ENCODE data around the gene FBXO36. TPM values are rescaled to one million over a fixed set of nuclear protein-coding genes. Genes with fewer than 3 reads are reported as not detected.
A peak's percentile ranks its signal among the peaks of the same experiment; 100 is the strongest.
"Not testable (repeated sequence)": the region's sequence is repeated elsewhere in the genome, so short reads cannot be mapped to it uniquely, and the experiment has no call there.

FBXO36 gene, protein sequence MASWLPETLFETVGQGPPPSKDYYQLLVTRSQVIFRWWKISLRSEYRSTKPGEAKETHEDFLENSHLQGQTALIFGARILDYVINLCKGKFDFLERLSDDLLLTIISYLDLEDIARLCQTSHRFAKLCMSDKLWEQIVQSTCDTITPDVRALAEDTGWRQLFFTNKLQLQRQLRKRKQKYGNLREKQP
- polyA plus RNA-seq (2013, experiment 1 of 2; ENCODE audit: insufficient read length) = 0.85 TPM
- 1.8 TPM for polyA plus RNA-seq (2013, experiment 2 of 2; ENCODE audit: insufficient read length)

DNA sequence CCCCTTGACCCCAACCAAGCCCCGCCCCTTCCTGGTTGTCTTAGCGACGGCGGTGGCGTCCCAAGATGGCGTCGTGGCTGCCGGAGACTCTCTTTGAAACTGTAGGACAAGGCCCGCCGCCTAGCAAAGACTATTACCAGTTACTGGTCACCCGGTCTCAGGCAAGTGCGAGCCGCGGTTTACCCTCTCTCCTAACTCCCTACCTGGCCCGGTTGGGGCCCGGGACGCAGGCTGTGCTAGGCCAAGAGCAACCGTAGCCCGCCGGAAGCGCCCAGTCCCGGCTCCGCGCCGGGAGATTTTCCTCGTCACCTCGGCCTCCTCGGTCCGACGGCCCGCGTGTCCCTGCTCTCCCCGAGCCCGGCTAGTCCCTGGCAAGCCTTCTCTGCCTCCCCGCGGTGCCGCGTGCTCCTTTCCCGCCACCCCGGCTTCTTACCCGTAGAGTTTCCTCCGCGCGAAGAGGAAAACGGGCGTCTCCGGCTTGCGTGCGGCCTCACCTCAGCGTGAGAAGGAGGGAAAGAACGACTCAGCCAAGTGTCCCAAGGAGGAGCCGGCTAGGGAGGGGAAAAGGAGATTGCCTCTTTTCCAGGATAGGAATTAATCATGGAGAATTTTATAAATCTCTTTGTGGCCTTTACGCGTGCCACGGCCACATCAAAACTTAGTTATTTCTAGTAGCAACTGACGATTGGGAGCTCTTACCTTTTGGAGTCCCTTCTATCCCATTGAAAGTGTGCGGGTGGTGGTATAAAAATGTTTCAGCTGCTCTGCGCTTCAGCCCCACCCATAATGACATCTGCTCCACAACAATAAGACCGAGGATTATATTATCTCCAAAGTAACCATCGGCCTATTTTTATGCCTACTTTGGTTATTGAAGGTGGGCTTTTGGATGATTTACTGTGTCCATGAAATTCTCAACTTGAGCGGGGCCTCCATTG, at the start of gene FBXO36:
TSS of gene FBXO36 (plus strand) at position 55 of the 938 bp plus-strand sequence. CDS start at position 66, 11 bp downstream.
- DNase-seq = peak; percentile 68

DNA sequence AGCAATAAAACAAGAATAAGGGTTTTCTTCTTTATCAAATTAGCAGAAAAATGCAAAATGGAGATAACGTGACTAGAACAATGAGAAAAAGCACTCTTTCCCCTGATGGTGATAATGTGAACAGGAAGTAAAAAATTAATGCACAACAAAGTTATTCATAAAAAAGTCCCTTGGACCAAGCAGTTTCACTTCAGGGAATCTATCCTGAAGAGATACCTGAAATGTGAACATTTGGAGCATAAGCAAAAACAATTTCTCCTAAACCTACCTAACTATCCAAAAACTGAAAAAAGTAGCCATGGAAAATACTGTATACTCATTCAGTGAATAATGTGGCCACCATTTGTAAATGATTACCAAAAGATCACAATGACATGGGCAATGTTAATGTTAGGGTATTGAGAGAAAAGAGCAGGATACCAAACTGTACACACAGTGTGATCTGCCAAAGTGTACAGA, 49.2 kb upstream of the FBXO36 start:
- DNase-seq = no peak

DNA sequence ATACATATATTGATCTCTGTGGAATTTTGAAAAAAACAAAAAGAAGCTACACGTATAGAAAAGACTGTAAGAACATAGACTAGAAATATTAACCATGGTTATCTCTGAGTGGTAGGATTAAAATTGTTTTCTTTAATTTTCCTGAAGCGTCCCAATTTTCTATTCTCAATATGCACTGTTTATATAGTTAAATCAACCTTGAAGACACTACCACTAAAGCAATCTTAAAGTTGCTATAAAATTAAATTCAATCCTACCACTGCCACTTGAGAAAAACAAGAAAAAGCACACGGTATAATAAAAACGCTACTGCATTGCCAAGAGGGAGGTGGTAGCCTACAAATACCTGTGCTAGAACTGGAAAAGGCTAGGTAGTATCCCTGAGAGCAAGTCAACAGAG, 47.7 kb upstream of the FBXO36 start:
- no peak for DNase-seq

DNA sequence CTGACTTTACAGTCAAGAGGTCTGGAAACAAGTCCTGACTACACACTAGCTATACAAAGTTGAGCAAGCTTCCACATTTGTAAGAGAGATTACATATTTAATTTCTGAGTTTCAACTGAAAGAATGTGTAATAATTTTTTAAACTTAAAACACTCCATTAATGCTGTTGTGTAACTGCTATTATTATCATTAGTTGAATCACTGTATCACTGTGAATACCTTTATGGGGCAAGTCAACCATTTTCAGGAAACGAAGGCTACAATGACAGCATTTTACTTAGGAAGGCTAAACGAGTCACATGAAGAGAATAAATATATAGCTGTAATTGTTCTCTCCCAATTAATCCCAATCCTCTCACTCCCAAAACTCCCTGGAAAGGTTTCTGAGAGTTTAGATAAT, 46.8 kb upstream of the FBXO36 start:
- DNase-seq = no peak

DNA sequence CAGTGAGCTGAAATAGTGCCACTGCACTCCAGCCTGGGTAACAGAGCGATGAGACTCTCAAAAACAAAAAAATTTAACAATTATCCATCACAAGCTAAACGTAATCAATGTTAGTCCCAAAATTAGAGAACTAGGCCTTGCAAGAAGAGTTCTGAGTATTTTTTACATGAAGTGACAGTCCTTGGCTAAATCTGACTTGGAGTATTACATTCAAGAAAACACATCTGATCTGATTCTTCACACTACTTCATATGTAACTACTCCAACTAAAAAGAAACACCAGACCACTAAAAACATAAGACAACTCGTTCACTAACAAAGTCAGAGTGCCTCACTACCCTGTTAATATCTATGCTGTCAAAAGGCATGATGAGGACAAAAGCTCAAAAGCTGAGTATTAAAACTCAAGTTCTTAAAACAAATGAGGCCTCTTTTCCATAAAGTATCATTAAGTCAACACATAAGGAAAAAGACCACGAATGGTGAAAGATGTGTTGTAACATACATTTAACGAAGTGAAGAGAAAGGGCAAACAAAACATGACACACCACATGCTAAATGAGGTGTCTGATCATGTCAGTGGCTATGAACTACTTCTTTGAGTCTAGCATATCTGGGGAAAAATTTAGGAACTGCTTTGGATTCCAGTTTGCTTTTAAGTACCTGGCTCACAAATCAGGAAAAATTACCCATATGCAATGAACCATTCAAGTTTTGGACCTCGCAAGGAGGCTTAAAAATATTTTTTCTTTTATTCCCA, 42.9 kb upstream of the FBXO36 start:
- DNase-seq = no peak

DNA sequence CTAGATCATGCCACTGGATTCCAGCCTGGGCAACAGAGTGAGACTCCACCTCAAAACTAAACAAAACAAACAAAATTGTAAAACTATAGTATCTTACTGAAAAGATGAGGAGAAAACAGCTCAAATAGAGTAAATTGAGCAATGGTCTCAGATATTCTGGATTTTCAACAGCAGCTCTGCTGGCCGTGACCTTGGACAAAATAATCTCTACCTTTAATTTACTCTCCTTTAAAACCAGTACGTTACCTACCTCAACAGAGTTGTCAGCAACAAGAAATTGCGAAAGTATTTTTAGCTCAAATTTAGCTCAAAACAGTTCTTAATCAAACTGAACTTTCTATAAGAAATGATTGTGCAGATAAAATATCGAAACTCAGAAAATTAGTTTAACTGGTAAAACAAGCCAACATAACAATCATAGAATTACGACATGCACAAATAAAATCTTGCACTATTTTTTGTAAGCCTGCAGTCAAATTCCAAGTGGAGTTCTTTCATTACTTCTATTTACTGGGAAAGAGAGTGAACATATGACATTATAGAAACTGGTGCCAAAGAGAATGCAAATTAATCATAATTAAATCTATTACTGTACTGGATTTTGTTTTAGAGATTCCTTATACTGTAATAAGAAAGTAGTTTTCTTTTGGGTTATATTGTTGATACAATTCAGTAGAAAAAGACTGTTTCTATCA, 41.3 kb upstream of the FBXO36 start:
- DNase-seq = no peak

DNA sequence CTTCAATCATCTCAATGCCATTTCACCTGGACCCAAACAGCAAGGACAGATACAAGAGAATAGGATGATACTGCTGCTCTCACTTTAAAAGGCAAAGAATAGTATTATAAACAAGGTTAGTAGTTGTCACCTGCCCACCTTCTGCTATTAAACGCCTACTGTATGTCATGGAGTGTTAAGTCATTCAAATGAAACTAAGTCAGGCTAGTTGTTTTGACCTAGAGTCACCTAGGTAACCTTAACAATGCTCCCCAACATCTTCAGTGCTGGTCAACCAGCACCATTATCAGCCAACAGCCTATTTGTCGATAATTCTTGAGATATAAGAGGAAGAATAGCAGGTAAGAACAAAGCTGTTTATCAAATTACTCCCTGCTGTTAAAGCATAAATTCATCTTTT, 39.7 kb upstream of the FBXO36 start:
- DNase-seq = no peak

DNA sequence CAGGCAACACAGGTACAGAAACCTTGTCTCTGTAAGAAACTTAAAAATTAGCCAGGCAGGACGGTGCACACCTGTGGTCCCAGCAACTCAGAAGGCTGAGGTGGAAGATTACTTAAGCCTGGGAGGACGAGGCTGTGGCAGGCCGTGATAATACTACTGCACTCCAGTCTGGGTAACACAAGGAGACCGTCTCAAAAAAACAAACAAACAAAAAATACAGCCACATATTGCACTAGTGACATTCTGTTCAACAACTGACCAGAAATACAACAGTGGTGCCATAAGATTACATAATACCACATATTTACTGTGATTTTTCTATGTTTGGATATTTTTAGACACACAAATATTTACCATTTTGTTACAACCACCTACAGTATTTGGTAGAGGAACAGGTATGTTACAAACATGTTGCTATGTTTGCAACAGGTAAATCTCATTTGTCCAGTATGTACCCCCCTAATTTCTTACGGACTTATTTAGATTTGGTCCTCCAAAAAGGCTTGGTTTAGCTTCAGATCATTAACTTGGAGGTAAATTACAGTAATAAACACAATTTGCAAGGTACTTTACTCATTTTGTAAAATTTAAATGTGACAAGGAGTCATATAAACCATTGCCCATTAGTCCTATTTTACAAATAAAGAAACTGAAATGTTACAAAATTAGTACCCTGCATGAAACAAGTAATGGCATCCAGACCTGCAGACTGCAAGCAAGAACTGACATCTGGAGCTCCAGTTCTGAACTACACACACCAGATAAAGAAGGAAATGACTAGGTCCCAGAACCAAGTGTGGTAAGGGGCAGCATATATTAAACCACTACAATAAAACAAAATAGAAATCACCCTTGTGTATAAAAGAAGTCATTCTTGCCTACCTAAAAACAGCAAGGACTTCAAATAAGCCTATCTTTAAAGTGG, 37.3 kb upstream of the FBXO36 start:
- no peak for DNase-seq

DNA sequence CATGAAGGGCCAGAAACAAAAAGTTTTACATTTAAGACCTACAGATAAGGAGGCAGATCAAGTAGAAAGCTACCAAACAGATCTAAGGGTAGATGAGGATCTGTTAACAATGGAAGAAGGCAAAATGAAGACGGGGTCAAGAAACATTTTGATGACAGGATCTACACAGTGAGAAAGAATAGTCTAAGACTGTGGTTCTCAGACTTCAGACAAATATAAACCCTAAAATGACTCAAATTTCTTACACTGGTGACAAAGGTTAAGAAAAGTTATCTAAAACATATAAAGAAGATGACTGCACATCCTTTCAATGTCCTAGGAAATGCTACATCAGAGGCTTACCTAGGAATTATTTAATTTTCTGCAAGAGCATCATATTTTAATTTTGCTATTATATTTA, 34.9 kb upstream of the FBXO36 start:
- DNase-seq = no peak

DNA sequence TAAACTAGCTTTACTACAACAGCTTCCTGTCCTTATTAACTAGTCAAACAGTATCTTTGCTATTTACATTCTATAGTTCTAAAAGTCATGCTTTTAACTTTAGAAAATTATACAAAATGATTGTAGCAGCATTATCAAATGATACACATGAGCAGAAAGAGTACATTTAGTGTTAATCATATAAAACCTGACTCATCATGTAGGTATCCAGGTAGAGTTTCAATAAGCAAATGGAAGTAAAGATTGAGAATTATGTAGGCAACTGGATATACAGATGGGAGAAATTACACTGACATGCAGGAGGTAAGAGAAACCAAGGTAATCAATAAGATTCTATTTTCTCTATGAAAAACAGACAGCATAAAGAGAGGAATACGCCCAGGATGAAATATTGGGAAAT, 34.3 kb upstream of the FBXO36 start:
- DNase-seq = no peak

DNA sequence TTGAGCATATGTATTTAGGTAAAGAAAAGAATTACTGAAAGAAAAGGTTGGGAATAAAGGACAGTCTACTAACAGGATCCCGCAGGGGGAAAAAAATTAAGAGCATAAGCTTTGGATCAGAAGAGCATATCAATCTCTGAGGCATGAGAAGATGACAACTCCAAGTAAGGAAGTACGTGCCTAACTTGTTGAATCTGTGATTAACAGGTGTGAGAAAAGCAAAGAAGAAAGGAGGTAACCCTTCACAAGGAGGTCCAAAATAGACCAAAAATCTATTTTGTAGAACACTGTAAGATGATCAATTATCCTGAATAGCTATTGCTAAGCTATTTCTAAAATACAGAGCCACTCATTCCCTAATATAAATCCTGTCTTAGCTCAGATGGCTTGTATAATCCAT, 33.3 kb upstream of the FBXO36 start:
- DNase-seq = no peak

DNA sequence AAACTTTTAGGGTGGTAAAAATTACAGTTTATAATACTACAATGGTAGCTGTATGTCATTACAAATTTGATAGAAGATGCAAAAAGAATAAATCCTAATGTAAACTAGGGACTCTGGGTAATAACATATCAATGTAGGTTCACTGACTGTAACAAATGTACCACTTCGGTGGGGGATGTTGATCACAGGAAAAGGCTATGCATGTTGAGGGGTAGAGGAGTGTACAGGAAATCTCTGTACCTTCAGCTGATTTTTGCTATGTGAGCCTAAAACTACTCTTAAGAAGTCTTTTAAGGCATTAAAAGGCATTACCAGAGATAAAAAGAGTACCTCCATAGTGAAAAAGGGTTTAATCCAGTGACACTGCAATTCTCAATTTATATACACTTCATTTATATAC, 25.4 kb upstream of the FBXO36 start:
- DNase-seq = no peak

DNA sequence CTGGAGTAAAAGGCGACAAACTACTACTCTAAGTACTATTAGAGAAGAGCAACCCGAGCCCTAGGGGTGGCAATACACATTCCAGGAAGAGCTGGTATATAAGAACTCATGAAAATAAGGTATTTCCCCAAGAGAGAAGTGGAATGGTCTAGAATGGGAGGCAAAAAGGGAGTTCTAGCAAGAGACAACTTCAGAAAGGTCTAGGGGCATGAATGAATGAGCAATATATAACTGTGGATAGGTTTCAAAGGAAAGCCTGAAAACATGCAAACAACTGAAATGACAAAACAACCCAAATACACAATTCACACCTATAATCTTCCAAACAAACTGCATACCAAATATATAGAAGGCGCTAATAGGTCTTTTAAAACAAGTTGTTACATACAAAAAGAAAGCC, 22.7 kb upstream of the FBXO36 start:
- DNase-seq = no peak

DNA sequence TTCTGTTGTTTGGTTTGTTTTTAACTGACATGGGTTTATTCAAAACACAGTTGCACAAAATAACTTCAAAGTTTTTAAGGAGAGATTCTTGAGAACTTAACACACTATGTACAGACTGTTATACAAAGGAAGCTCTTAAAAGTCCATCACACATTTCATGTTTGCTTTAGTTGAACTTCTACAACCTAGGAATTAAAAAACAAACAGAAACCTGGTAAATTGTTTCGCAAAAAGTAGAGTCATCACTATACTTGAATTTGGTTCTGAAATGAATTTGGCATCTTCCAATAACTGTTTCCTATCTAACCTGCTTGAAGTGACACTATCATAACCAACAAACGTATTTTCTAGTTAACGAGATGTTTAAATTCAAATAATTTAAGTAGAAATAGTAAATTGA, 22.3 kb upstream of the FBXO36 start:
- DNase-seq = no peak

DNA sequence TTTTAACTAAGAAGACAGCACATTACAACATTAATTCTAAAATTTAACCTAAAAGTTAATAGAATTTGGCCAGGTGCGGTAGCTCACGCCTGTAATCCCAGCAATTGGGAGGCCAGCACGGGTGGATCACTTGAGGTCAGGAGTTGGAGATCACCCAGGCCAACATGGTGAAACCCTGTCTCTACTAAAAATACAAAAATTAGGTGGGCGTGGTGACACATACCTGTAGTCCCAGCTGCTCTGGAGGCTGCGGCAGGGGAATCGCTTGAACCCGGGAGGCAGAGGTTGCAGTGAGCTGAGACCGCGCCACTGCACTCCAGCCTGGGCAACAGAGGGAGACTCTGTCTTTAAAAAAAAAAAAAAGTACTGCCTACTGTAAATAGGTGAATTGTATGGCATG, 21.8 kb upstream of the FBXO36 start:
- DNase-seq = not testable (repeated sequence)

DNA sequence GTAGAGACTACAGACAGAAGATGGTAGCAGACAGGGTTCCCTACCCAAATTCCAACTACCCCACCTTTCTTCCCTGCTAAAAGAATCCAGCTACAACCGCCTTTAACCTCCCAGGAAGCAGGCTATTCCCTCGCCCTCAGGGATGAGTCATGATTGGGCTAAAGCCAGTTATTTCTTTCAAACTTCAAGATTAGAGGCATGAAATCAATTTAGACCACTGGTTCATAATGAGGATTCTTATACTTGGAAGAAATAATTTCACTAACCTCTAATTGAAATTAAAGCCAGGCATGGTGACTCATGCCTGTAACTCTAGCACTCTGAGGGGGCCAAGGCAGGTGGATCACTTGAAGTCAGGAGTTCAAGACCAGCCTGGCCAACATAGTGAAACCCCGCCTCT, 20.5 kb upstream of the FBXO36 start:
- peak; percentile 80 for DNase-seq

DNA sequence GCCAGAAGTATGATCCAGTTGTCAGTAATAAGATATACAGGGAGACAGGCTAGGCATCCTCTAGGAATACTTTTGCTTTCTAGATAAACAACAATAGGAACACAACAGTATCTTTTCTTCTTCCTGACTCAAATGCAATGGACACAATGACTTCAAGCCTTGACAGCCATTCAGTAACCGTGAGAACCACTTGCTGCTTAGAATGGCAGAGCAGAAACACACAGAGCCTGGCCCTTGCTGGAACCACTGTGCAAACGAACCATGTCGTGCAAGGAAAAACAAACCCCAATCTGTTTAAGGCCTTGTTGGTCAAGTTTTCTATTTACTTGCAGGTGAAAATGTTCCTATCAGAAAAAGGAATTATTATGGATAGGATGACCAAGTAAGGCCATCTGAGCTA, 19.3 kb upstream of the FBXO36 start:
- DNase-seq = no peak

DNA sequence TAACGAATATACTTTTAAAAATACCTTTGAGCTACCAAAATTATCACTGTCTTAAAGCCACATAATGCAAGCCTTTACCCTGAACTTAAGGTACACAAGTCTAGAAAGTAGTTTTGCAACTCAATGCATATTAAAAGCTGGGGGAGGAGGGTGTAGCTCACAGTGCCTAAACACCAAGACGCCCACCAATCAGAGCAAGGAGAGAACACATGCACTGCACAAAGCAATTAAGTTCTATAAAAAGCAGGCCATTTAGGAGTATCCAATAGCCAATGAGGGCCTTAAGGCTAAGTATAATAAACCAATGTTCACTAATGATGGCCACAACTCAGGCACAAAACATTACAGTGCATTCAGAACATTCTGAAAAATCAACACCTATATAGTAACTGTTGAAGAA, 16.7 kb upstream of the FBXO36 start:
- DNase-seq = no peak

DNA sequence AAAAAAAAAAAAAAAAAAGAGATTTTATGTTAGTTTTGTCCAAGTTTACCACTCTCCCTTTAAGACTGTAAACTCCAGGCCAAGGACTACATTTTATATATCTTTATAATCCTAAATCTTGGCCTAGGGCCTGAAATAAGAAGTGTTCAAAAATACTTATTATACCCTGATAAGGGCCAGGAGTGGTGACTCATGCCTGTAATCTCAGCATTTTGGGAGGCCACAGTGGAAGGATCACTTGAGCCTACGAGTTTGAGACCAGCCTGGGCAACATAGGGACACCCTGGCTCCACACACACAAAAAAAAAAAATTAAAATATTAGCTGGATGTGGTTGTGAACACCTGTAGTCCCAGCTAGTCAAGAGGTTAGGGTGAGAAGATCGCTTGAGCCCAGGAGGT, 13.2 kb upstream of the FBXO36 start:
- peak; percentile 39 for DNase-seq

DNA sequence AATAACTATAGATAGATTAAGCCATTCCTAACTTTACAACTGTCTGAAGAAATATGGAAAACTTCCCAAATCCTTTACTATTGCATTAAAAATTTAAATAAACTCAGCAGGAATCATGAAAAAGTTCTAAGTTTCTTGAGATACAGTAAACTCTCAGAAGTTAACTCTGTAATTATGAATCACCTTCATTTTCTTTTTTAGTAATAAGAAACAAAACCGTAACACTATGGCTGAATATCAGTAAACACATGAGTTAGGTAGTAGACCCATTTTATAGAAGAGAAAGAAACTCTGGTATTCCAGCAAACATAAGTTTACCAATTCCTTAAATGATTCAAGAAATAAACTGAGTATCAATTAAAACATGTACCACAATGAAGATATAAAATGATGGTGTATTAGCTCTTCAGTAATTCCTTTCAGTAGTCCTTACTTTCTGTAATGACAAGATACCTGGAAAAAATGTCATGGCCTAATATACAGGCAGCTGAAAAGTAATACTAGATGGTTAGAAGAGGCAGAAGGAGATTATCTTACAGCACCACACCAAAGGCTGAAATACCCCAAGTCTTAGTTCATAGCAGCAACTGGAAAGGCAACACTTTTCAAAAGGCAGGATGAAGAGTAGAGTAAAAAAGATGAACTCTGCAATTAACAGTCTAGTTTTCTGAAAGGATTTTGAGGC, 12.0 kb upstream of the FBXO36 start:
- no peak for DNase-seq
